GM23248 (cell line): ENCODE measurements around the gene FBXL12. TPM values are rescaled to one million over a fixed set of nuclear protein-coding genes. Genes with fewer than 3 reads are reported as not detected.

ENCODE experiments used
- DNase-seq: peaks from one replicate; pipeline ENCODE4 v3.0.0-alpha.2; 2015
- H2AFZ ChIP-seq: fragments of 200-600 bp; sonication (generic); 2 replicates; pipeline ENCODE4 v1.6.1; 2016; ENCODE audit warnings: antibody characterized with exemption
- H3F3A ChIP-seq: fragments of 200-600 bp; sonication (generic); 2 replicates; pipeline ENCODE4 v1.6.1; 2016; ENCODE audit warnings: mild to moderate bottlenecking, antibody characterized with exemption, mixed run types; ENCODE audit not compliant: insufficient read depth
- H3K27ac ChIP-seq: fragments of 200-600 bp; sonication (generic); 2 replicates; pipeline ENCODE4 v1.5.1; 2016; ENCODE audit warnings: mild to moderate bottlenecking
- H3K27me3 ChIP-seq: fragments of 200-600 bp; sonication (generic); replicated peaks from 2 replicates; pipeline ENCODE4 v1.6.1; 2016; ENCODE audit warnings: mild to moderate bottlenecking; ENCODE audit not compliant: insufficient read depth
- H3K36me3 ChIP-seq: fragments of 200-600 bp; sonication (generic); 2 replicates; pipeline ENCODE4 v1.6.1; 2016; ENCODE audit warnings: low read depth, mild to moderate bottlenecking
- H3K4me1 ChIP-seq: fragments of 200-600 bp; sonication (generic); 2 replicates; pipeline ENCODE4 v1.6.1; 2016; ENCODE audit warnings: mild to moderate bottlenecking; ENCODE audit not compliant: insufficient read depth
- H3K4me2 ChIP-seq: fragments of 200-600 bp; sonication (generic); one replicate; pipeline ENCODE4 v1.6.1; 2016; ENCODE audit warnings: mild to moderate bottlenecking; ENCODE audit not compliant: unreplicated experiment
- H3K4me3 ChIP-seq: fragments of 200-600 bp; sonication (generic); 2 replicates; pipeline ENCODE4 v1.5.1; 2016; ENCODE audit warnings: mild to moderate bottlenecking
- H3K79me2 ChIP-seq: fragments of 200-600 bp; sonication (generic); 2 replicates; pipeline ENCODE4 v1.6.1; 2016; ENCODE audit warnings: mild to moderate bottlenecking; ENCODE audit not compliant: insufficient read depth
- H3K9ac ChIP-seq: fragments of 200-600 bp; sonication (generic); 2 replicates; pipeline ENCODE4 v1.6.1; 2016; ENCODE audit warnings: mild to moderate bottlenecking
- H3K9me2 ChIP-seq: fragments of 200-600 bp; sonication (generic); 2 replicates; pipeline ENCODE4 v1.6.1; 2016; ENCODE audit warnings: mixed run types, mild to moderate bottlenecking, moderate library complexity; ENCODE audit not compliant: insufficient read depth
- H3K9me3 ChIP-seq: fragments of 200-600 bp; sonication (generic); one replicate; pipeline ENCODE4 v1.6.1; 2017; ENCODE audit warnings: low read depth
- H4K20me1 ChIP-seq: fragments of 200-600 bp; sonication (generic); 2 replicates; pipeline ENCODE4 v1.6.0; 2016; ENCODE audit not compliant: insufficient read depth
- EZH2 ChIP-seq: fragments of 200-600 bp; sonication (generic); IDR thresholded peaks from 2 replicates; pipeline ENCODE4 v1.6.1; 2018; ENCODE audit warnings: antibody characterized with exemption, mild to moderate bottlenecking; ENCODE audit not compliant: insufficient read depth, poor library complexity, severe bottlenecking
- EZH2phosphoT487 ChIP-seq: fragments of 200-600 bp; sonication (generic); IDR thresholded peaks from 2 replicates; pipeline ENCODE4 v1.6.1; 2018; ENCODE audit warnings: antibody characterized with exemption, moderate library complexity, mild to moderate bottlenecking, low read depth; ENCODE audit not compliant: insufficient read depth
- WGBS, 2 experiments: methylation state at CpG; one replicate each; pipeline ENCODE4 v1.1.6; 2015 to 2017; ENCODE audit warnings: low lambda C conversion rate in 2 of 2, low coverage in 1 of 2; ENCODE audit errors: missing lambda C conversion rate in 2 of 2; 5-methylcytosine and 5-hydroxymethylcytosine counted together
- in situ Hi-C: fragments of 300-500 bp; cut with MboI; formaldehyde crosslinking; loops from 2 replicates; pipeline ENCODE4 v1.15.0; 2020
- polyA plus RNA-seq: library from polyadenylated mRNA; unstranded; fragments of >200 nt; fragmentation: Nextera tagmentation; extraction: Ambion mirVana; gene quantifications from 2 replicates; pipeline ENCODE4 v1.2.1, GENCODE V29; 2016
- total RNA-seq: library from RNA; depleted of rRNA; stranded (reverse); fragments of >200 nt; shearing (Covaris generic); gene quantifications from 2 replicates; pipeline ENCODE4 v1.2.3, GENCODE V29; 2014

Gene FBXL12
- total and polyA plus RNA-seq, 2 experiments from 2014 or later, result 21.9 to 27.1 TPM

- peaks cover 10% of the 10 kb centered on the region; the same call in 1 of the 2 replicates for H3K79me2 ChIP-seq
- no peaks in the 10 kb centered on the region for H4K20me1 ChIP-seq
- no peaks in the 10 kb centered on the region for H3K9me2 ChIP-seq
- in situ Hi-C loops, result no loop called here
- no peak overlapping the region for H3K27ac ChIP-seq
- H3F3A ChIP-seq, result no peaks in the 10 kb centered on the region
- no peak for TF ChIP-seq EZH2phosphoT487
- no peak for TF ChIP-seq EZH2
- no peak overlapping the region for H3K4me3 ChIP-seq
- DNase-seq, result no peak
- no peaks in the 10 kb centered on the region for H3K4me1 ChIP-seq
- no peak overlapping the region for H3K9ac ChIP-seq
- no peak overlapping the region for H2AFZ ChIP-seq
- no peaks in the 10 kb centered on the region for H3K27me3 ChIP-seq
- 77 to 82% methylated on average over 9 of the region's 9 CpGs for WGBS, 2 experiments
- peaks cover 5% of the 10 kb centered on the region; the same call in 1 of the 2 replicates for H3K36me3 ChIP-seq
- H3K4me2 ChIP-seq, result no peak overlapping the region
- H3K9me3 ChIP-seq, result no peaks in the 10 kb centered on the region
Measured at GRCh38 chr19:9842834-9843625, 24.2 kb upstream of the FBXL12 start.

DNA sequence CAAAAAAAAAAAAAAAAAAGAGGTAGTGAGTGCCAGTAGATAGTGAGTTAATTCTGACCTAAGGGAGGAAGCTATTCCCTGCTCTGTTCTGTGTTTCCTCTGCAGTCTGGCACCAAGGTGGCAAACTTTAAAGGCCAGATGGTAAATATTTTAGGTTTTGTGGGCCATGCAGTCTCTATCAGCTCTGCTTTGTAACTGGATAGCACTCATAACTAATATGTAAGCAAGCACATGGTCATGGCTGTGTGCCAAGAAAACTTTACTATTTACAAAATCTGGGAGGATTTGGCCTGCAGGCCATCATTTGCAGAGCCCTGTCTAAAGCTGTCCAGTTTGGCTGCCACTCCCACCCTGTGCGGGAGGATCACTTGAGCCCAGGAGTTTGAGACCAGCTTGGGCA lies 20.5 kb upstream of the FBXL12 start:
- in situ Hi-C loops, result no loop called here
- H3K9me2 ChIP-seq, result no peaks in the 10 kb centered on the region
- no peak overlapping the region for H3K27ac ChIP-seq
- H3F3A ChIP-seq, result peaks cover 1% of the 10 kb centered on the region
- WGBS, 2 experiments, result 85 to 94% methylated on average over 1 of the region's 1 CpG
- H3K4me1 ChIP-seq, result 0 out of 2 replicates have a peak, but pooled peaks cover 7% of the 10 kb centered on the region
- H3K9ac ChIP-seq, result no peak overlapping the region
- peaks cover 5% of the 10 kb centered on the region; the same call in 1 of the 2 replicates for H3K36me3 ChIP-seq
- TF ChIP-seq EZH2phosphoT487 (no peak), EZH2 (no peak)
- no peaks in the 10 kb centered on the region for H4K20me1 ChIP-seq
- no peaks in the 10 kb centered on the region for H3K9me3 ChIP-seq
- DNase-seq, result no peak
- H3K4me2 ChIP-seq, result no peak overlapping the region
- no peaks in the 10 kb centered on the region for H3K27me3 ChIP-seq
- H3K4me3 ChIP-seq, result no peak overlapping the region
- H2AFZ ChIP-seq, result no peak overlapping the region
- peaks cover 39% of the 10 kb centered on the region for H3K79me2 ChIP-seq

DNA sequence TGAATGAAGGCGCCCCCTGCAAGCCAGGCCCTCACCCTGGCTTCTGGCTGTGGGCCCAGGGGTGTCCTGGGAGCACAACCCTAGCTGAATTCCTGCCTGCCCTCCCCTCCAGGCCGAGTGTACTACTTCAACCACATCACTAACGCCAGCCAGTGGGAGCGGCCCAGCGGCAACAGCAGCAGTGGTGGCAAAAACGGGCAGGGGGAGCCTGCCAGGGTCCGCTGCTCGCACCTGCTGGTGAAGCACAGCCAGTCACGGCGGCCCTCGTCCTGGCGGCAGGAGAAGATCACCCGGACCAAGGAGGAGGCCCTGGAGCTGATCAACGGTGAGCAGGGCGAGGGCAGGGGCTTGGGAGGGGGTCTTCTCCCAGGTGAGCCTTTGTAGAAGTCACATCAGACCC lies 19.4 kb upstream of the FBXL12 start:
- H3K79me2 ChIP-seq, result peaks cover 39% of the 10 kb centered on the region
- H3K9me3 ChIP-seq, result no peaks in the 10 kb centered on the region

DNA sequence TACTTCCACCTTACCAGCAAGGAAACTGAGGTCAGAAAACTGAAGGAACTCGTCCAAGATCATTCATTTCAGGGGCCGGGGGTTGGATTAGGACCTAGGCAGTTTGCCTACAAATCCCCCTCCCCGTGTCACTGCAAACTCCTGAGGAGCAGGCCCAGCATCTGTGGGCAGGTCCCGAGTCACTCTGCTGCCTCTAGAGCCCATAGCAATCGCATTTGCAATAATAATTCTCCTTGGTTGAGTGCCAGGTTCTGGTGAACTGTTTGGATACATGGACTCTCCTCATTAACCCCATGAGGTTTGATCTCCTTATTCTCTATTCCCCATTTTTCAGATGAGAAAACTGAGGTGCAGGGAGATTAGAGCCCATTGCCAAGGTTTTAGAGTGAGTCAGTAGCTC lies 17.1 kb upstream of the FBXL12 start:
- Histone ChIP-seq H3K4me3 (peak overlapping the region; percentile 94), H3K9me3 (no peaks in the 10 kb centered on the region), H3K79me2 (peaks cover 62% of the 10 kb centered on the region), H3K4me2 (peak overlapping the region; percentile 98), H3K36me3 (no peaks in the 10 kb centered on the region; the same call in 1 of the 2 replicates), H3K27me3 (no peaks in the 10 kb centered on the region), H3K4me1 (0 out of 2 replicates have a peak, but pooled peaks cover 7% of the 10 kb centered on the region), H3K9ac (peak overlapping the region; percentile 83), H3K9me2 (no peaks in the 10 kb centered on the region), H3K27ac (no peak overlapping the region), H2AFZ (peak overlapping the region; percentile 68), H3F3A (peaks cover 8% of the 10 kb centered on the region), H4K20me1 (no peaks in the 10 kb centered on the region)
- 1 to 6% methylated on average over 5 of the region's 5 CpGs for WGBS, 2 experiments
- peak; percentile 86 for DNase-seq
- no peak for TF ChIP-seq EZH2phosphoT487
- in situ Hi-C loops, result no loop called here

More for the DNA sequence above, 19.4 kb upstream of the FBXL12 start:
- peaks cover 8% of the 10 kb centered on the region for H3F3A ChIP-seq
- no peak for DNase-seq
- TF ChIP-seq EZH2 (no peak), EZH2phosphoT487 (no peak)
- H3K27me3 ChIP-seq, result no peaks in the 10 kb centered on the region
- H3K4me2 ChIP-seq, result no peak overlapping the region
- no peaks in the 10 kb centered on the region for H3K9me2 ChIP-seq
- 0 out of 2 replicates have a peak, but pooled peaks cover 7% of the 10 kb centered on the region for H3K4me1 ChIP-seq
- WGBS, 2 experiments, result 93 to 96% methylated on average over 15 of the region's 15 CpGs
- H3K4me3 ChIP-seq, result no peak overlapping the region
- no peaks in the 10 kb centered on the region; the same call in 1 of the 2 replicates for H3K36me3 ChIP-seq
- no peaks in the 10 kb centered on the region for H4K20me1 ChIP-seq
- no peak overlapping the region for H3K9ac ChIP-seq
- H2AFZ ChIP-seq, result no peak overlapping the region
- in situ Hi-C loops, result no loop called here
- no peak overlapping the region for H3K27ac ChIP-seq
